Gastroesophageal sphincter (tissue), 4 donors: ENCODE results near the gene GNAQ. TPM values are rescaled to one million over a fixed set of nuclear protein-coding genes. Genes with fewer than 3 reads are reported as not detected.

Experiments
- ATAC-seq: fragments of 150-250 bp; one replicate; pipeline ENCODE4 v1.9.1; 2016; ENCODE audit warnings: mild to moderate bottlenecking, moderate library complexity
- H3K27ac ChIP-seq, 4 donors: fragments of 200-600 bp; sonication (generic) in 3 of 4; 1 replicate in 3 of 4; 2 replicates in 1 of 4; pipeline ENCODE4 v1.5.1; 2016 to 2019
- H3K27me3 ChIP-seq: fragments of 200-600 bp; sonication (generic); one replicate; pipeline ENCODE4 v1.5.1; 2019
- H3K36me3 ChIP-seq, 2 donors: fragments of 200-600 bp; sonication (generic); one replicate each; pipeline ENCODE4 v1.5.1; 2019; ENCODE audit warnings: control low read depth in 1 of 2
- H3K4me1 ChIP-seq, 3 donors: fragments of 200-600 bp; sonication (generic); 1 replicate in 2 of 3; 2 replicates in 1 of 3; pipeline ENCODE4 v1.5.1; 2016 to 2019; ENCODE audit warnings: control low read depth in 2 of 3
- H3K4me3 ChIP-seq, 2 donors: fragments of 200-600 bp; sonication (generic); one replicate each; pipeline ENCODE4 v1.5.1; 2019; ENCODE audit warnings: mild to moderate bottlenecking in 1 of 2, moderate library complexity in 1 of 2
- H3K9me3 ChIP-seq, 3 donors: fragments of 200-600 bp; sonication (generic); one replicate each; pipeline ENCODE4 v1.5.1; 2017 to 2019; ENCODE audit warnings: control low read depth in 2 of 3
- CTCF ChIP-seq, 4 experiments: fragments of 200-600 bp in 2 of 4; fragments of 450-650 bp in 2 of 4; sonication (generic) in 1 of 4; IDR thresholded peaks; one replicate each; pipeline ENCODE4 v1.5.1; 2017 to 2019; ENCODE audit warnings: antibody characterized with exemption in 4 of 4, mild to moderate bottlenecking in 2 of 4, moderate library complexity in 2 of 4
- EP300 ChIP-seq: sonication (generic); formaldehyde crosslinking; IDR thresholded peaks from one replicate; pipeline ENCODE4 v1.6.1; 2017; ENCODE audit warnings: antibody characterized with exemption, mild to moderate bottlenecking
- POLR2A ChIP-seq, 2 donors: fragments of 450-650 bp; IDR thresholded peaks; one replicate each; pipeline ENCODE4 v1.6.1; 2017; ENCODE audit warnings: antibody characterized with exemption in 2 of 2, mild to moderate bottlenecking in 2 of 2, moderate library complexity in 1 of 2
- POLR2AphosphoS5 ChIP-seq: sonication (generic); formaldehyde crosslinking; IDR thresholded peaks from one replicate; pipeline ENCODE4 v1.6.1; 2017; ENCODE audit warnings: antibody characterized with exemption
- WGBS, 2 donors: methylation state at CpG; one replicate each; pipeline ENCODE4 v1.1.5; 2018; ENCODE audit warnings: low coverage in 1 of 2; 5-methylcytosine and 5-hydroxymethylcytosine counted together
- total RNA-seq, 4 donors: library from RNA; depleted of rRNA; stranded (reverse); fragments of >200 nt; gene quantifications; one replicate each; pipeline ENCODE4 v1.1.0, GENCODE V29; 2016

GNAQ gene
- total RNA-seq, 4 donors from 2014 or later = 57.6 to 86.4 (median 70.8) TPM

- Histone ChIP-seq H3K27ac (no peak overlapping the region), H3K4me1 (no peaks in the 10 kb centered on the region), H3K4me3 (no peak overlapping the region), H3K36me3 (no peaks in the 10 kb centered on the region), H3K9me3 (no peaks in the 10 kb centered on the region), H3K27me3 (no peaks in the 10 kb centered on the region)
- ATAC-seq = no peak
- no peak for TF ChIP-seq CTCF (IDR thresholded peaks at IDR 0.05)
- TF ChIP-seq POLR2AphosphoS5 = no peak
- no peak for TF ChIP-seq POLR2A (IDR thresholded peaks at IDR 0.05)
- TF ChIP-seq EP300 = no peak
Measured at GRCh38 chr9:78050421-78050820, 18.8 kb upstream of the GNAQ start.

- 17 to 42% methylated on average over 3 of the region's 3 CpGs for WGBS, 2 donors
- TF ChIP-seq POLR2A (IDR thresholded peaks at IDR 0.05) (no peak), CTCF (IDR thresholded peaks at IDR 0.05) (no peak), EP300 (no peak), POLR2AphosphoS5 (no peak)
- no peak overlapping the region for H3K4me3 ChIP-seq
- no peaks in the 10 kb centered on the region for H3K4me1 ChIP-seq
- H3K27me3 ChIP-seq = no peaks in the 10 kb centered on the region
- no peak overlapping the region for H3K27ac ChIP-seq
- no peak for ATAC-seq
- H3K36me3 ChIP-seq = no peaks in the 10 kb centered on the region
- no peaks in the 10 kb centered on the region for H3K9me3 ChIP-seq
Measured at GRCh38 chr9:78049484-78049883, 17.9 kb upstream of the GNAQ start.

- WGBS, 2 donors = 82 to 93% methylated on average over 4 of the region's 4 CpGs
- H3K4me3 ChIP-seq = no peak overlapping the region
- ATAC-seq = no peak
- no peaks in the 10 kb centered on the region for H3K4me1 ChIP-seq
- TF ChIP-seq POLR2A (IDR thresholded peaks at IDR 0.05) (no peak), POLR2AphosphoS5 (no peak), EP300 (no peak), CTCF (IDR thresholded peaks at IDR 0.05) (no peak)
- H3K9me3 ChIP-seq = no peaks in the 10 kb centered on the region
- H3K27ac ChIP-seq = no peak overlapping the region
- H3K27me3 ChIP-seq = no peaks in the 10 kb centered on the region
- no peaks in the 10 kb centered on the region for H3K36me3 ChIP-seq
Measured at GRCh38 chr9:78047106-78047505, 15.5 kb upstream of the GNAQ start.

GRCh38 chr9:78046112-78046511, 14.5 kb upstream of the GNAQ start:
- Histone ChIP-seq H3K36me3 (no peaks in the 10 kb centered on the region), H3K9me3 (no peaks in the 10 kb centered on the region), H3K27me3 (no peaks in the 10 kb centered on the region), H3K27ac (no peak overlapping the region), H3K4me3 (no peak overlapping the region), H3K4me1 (no peaks in the 10 kb centered on the region)
- no peak for TF ChIP-seq POLR2A (IDR thresholded peaks at IDR 0.05)
- TF ChIP-seq EP300 = no peak
- TF ChIP-seq CTCF (IDR thresholded peaks at IDR 0.05) = no peak
- TF ChIP-seq POLR2AphosphoS5 = no peak
- no peak for ATAC-seq

GRCh38 chr9:78044886-78045285, 13.3 kb upstream of the GNAQ start:
- Histone ChIP-seq H3K4me3 (no peak overlapping the region), H3K9me3 (no peaks in the 10 kb centered on the region), H3K27ac (no peak overlapping the region), H3K36me3 (no peaks in the 10 kb centered on the region), H3K4me1 (no peaks in the 10 kb centered on the region), H3K27me3 (no peaks in the 10 kb centered on the region)
- TF ChIP-seq EP300 (no peak), POLR2A (IDR thresholded peaks at IDR 0.05) (no peak), CTCF (IDR thresholded peaks at IDR 0.05) (no peak), POLR2AphosphoS5 (no peak)
- no peak for ATAC-seq
- WGBS, 2 donors = 43 to 47% methylated on average over 2 to 4 of the region's 4 CpGs
